HepG2 (cell line): ENCODE data around the gene TBX6. TPM values are rescaled to one million over a fixed set of nuclear protein-coding genes. Genes with fewer than 3 reads are reported as not detected.

ENCODE experiments used
- ELF1 ChIP-seq: sonication (generic); formaldehyde crosslinking; IDR thresholded peaks from 2 replicates; pipeline ENCODE4 v1.4.0; 2020; ENCODE audit warnings: missing genetic modification reagents
- HNRNPK ChIP-seq: fragments of 200-400 bp; formaldehyde crosslinking; IDR thresholded peaks from 2 replicates; pipeline ENCODE4 v1.6.1; 2018; ENCODE audit warnings: low read length, low read depth, moderate library complexity, mild to moderate bottlenecking; ENCODE audit not compliant: poor library complexity, severe bottlenecking
- JUND ChIP-seq: sonication (generic); formaldehyde crosslinking; IDR thresholded peaks from 2 replicates; pipeline ENCODE4 v1.8.0; 2022; ENCODE audit warnings: mild to moderate bottlenecking, missing genetic modification reagents
- KLF12 ChIP-seq: sonication (generic); formaldehyde crosslinking; IDR thresholded peaks from 2 replicates; pipeline ENCODE4 v1.4.0; 2020; ENCODE audit warnings: missing genetic modification reagents, borderline replicate concordance
- MED8 ChIP-seq: sonication (generic); formaldehyde crosslinking; IDR thresholded peaks from 2 replicates; pipeline ENCODE4 v1.8.1; 2023; ENCODE audit warnings: mild to moderate bottlenecking, missing genetic modification reagents; ENCODE audit not compliant: insufficient replicate concordance
- NFE2 ChIP-seq: sonication (generic); formaldehyde crosslinking; IDR thresholded peaks from 2 replicates; pipeline ENCODE4 v1.4.0; 2020; ENCODE audit warnings: missing genetic modification reagents
- NFKB2 ChIP-seq: sonication (generic); formaldehyde crosslinking; IDR thresholded peaks from 2 replicates; pipeline ENCODE4 v1.4.0; 2020; ENCODE audit warnings: missing genetic modification reagents, borderline replicate concordance
- PCBP2 ChIP-seq: fragments of 200-400 bp; formaldehyde crosslinking; optimal IDR thresholded peaks from 2 replicates; pipeline ENCODE3; 2018; ENCODE audit warnings: low read length, low read depth; ENCODE audit not compliant: poor library complexity, severe bottlenecking
- POGZ ChIP-seq: sonication (generic); formaldehyde crosslinking; IDR thresholded peaks from 2 replicates; pipeline ENCODE4 v1.4.0; 2020; ENCODE audit warnings: mild to moderate bottlenecking, missing genetic modification reagents
- SALL1 ChIP-seq: sonication (generic); formaldehyde crosslinking; IDR thresholded peaks from 2 replicates; pipeline ENCODE4 v1.8.0; 2022; ENCODE audit warnings: mild to moderate bottlenecking, missing genetic modification reagents
- SOX5 ChIP-seq: IDR thresholded peaks from 2 replicates; pipeline ENCODE4 v1.6.1; 2016; ENCODE audit warnings: borderline replicate concordance
- SPEN ChIP-seq: sonication (generic); formaldehyde crosslinking; IDR thresholded peaks from 2 replicates; pipeline ENCODE4 v1.5.1; 2020; ENCODE audit warnings: low read depth, mild to moderate bottlenecking, missing genetic modification reagents
- TAF15 ChIP-seq: fragments of 200-400 bp; formaldehyde crosslinking; IDR thresholded peaks from one replicate; pipeline ENCODE4 v1.6.1; 2018; ENCODE audit warnings: mild to moderate bottlenecking, low read depth, low read length; ENCODE audit not compliant: poor library complexity, severe bottlenecking
- ZBTB3 ChIP-seq: sonication (generic); formaldehyde crosslinking; IDR thresholded peaks from 2 replicates; pipeline ENCODE4 v1.4.0; 2020; ENCODE audit warnings: low read depth, mild to moderate bottlenecking, moderate library complexity, missing genetic modification reagents, borderline replicate concordance
- ZNF331 ChIP-seq: sonication (generic); formaldehyde crosslinking; IDR thresholded peaks from 2 replicates; pipeline ENCODE4 v1.4.0; 2020; ENCODE audit warnings: missing genetic modification reagents
- ZNF703 ChIP-seq: sonication (generic); formaldehyde crosslinking; IDR thresholded peaks from 2 replicates; pipeline ENCODE4 v1.5.1; 2020; ENCODE audit warnings: missing genetic modification reagents, mild to moderate bottlenecking, moderate library complexity, borderline replicate concordance
- ZNF720 ChIP-seq: sonication (generic); formaldehyde crosslinking; IDR thresholded peaks from 2 replicates; pipeline ENCODE4 v1.4.0; 2020; ENCODE audit warnings: missing genetic modification reagents
- polyA plus RNA-seq, 8 experiments: library from polyadenylated mRNA; depleted of rRNA in 3 of 8; stranded (reverse) in 7 of 8; unstranded in 1 of 8; fragments of >200 nt; fragmentation: Illumina TruSeq in 4 of 8; extraction: Trizol in 4 of 8; gene quantifications; 2 replicates each; pipeline versions ENCODE4 v1.2.1 to v1.2.3, GENCODE V29; 2011 to 2016; ENCODE audit warnings: low read depth in 4 of 8, missing spikeins in 1 of 8, mixed read lengths in 1 of 8; ENCODE audit not compliant: insufficient read depth in 1 of 8
- total RNA-seq, 5 experiments: library from RNA; depleted of rRNA; stranded (reverse); fragments of >200 nt; fragmentation: Illumina TruSeq; extraction: Trizol; gene quantifications; 2 replicates each; pipeline ENCODE4 v1.2.3, GENCODE V29; 2016; ENCODE audit warnings: low read depth in 1 of 5
- TF ChIP-seq, protein P1 (sequence below): sonication (generic); formaldehyde crosslinking; IDR thresholded peaks from 2 replicates; pipeline ENCODE4 v1.9.0; 2022; ENCODE audit warnings: low read depth, missing genetic modification reagents
- TF ChIP-seq, protein P2 (sequence below): sonication (generic); formaldehyde crosslinking; IDR thresholded peaks from 2 replicates; pipeline ENCODE4 v1.8.0; 2022; ENCODE audit warnings: missing genetic modification reagents, mild to moderate bottlenecking, borderline replicate concordance
- TF ChIP-seq, protein P3 (sequence below): sonication (generic); formaldehyde crosslinking; IDR thresholded peaks from 2 replicates; pipeline ENCODE4 v1.4.0; 2020; ENCODE audit warnings: missing genetic modification reagents, borderline replicate concordance
- TF ChIP-seq, protein P4 (sequence below): sonication (generic); formaldehyde crosslinking; IDR thresholded peaks from 2 replicates; pipeline ENCODE4 v1.4.0; 2020; ENCODE audit warnings: missing genetic modification reagents

TBX6 gene
- total and polyA plus RNA-seq, 2 of the 13 experiments (the other 11 are each of a cell fraction or from before 2014, with no cell fraction given), result 0.24 to 0.42 TPM

DNA sequence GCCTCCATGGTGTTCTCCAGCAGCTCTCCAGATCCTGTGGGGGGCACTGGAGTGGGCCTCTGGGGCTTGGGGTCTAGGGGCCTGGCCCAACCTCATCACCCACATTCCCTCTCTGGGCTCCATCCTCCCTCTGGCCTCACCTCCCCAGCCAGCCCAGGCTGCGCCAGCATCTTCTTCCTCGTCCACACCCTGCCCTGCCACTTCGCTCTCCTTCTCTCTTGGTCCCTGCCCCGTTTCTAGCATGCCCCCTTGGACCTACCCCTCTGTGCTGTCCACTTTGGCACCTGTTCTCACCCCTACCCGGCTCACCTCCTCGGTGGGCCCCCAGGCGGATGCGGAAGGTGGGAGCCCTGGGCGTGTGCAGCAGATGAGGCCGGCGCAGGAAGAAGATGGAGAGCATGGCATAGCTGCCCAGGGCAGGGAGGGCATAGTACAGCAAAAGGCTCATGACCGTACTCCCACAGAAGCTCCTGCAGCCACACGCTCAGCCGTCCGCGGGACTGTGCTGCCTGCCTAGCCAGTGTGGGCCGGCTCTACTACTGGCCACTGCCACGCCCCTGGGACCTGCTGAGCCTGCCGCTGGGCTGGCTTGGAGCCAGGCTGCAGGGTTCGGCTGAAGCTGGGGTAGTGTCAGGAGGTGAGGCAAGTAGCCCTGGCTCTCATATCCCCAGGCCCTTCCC, 21.4 kb upstream of the TBX6 start, which contains the start of gene GDPD3 (continued):
- TF ChIP-seq POGZ (no peak), ZNF703 (CRISPR knock-in tag) (no peak), SALL1 (no peak), ELF1 (CRISPR knock-in tag) (0 out of 2 replicates have a peak, but pooled peaks have one; percentile 1), TAF15 (no peak), NFE2 (no peak), MED8 (CRISPR knock-in tag) (no peak), JUND (CRISPR knock-in tag) (no peak), NFKB2 (CRISPR knock-in tag) (no peak), KLF12 (CRISPR knock-in tag) (no peak), ZNF720 (CRISPR knock-in tag) (no peak), HNRNPK (peak; percentile 0), SPEN (CRISPR knock-in tag) (no peak), SOX5 (CRISPR knock-in tag) (no peak), ZBTB3 (CRISPR knock-in tag) (no peak), ZNF331 (CRISPR knock-in tag) (no peak), PCBP2 (no peak)
- TF ChIP-seq, protein P1, sequence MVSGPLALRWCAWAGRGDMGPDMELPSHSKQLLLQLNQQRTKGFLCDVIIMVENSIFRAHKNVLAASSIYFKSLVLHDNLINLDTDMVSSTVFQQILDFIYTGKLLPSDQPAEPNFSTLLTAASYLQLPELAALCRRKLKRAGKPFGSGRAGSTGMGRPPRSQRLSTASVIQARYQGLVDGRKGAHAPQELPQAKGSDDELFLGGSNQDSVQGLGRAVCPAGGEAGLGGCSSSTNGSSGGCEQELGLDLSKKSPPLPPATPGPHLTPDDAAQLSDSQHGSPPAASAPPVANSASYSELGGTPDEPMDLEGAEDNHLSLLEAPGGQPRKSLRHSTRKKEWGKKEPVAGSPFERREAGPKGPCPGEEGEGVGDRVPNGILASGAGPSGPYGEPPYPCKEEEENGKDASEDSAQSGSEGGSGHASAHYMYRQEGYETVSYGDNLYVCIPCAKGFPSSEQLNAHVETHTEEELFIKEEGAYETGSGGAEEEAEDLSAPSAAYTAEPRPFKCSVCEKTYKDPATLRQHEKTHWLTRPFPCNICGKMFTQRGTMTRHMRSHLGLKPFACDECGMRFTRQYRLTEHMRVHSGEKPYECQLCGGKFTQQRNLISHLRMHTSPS (CRISPR knock-in tag), result no peak
- TF ChIP-seq, protein P2, sequence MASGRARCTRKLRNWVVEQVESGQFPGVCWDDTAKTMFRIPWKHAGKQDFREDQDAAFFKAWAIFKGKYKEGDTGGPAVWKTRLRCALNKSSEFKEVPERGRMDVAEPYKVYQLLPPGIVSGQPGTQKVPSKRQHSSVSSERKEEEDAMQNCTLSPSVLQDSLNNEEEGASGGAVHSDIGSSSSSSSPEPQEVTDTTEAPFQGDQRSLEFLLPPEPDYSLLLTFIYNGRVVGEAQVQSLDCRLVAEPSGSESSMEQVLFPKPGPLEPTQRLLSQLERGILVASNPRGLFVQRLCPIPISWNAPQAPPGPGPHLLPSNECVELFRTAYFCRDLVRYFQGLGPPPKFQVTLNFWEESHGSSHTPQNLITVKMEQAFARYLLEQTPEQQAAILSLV, result no peak
- TF ChIP-seq, protein P3, sequence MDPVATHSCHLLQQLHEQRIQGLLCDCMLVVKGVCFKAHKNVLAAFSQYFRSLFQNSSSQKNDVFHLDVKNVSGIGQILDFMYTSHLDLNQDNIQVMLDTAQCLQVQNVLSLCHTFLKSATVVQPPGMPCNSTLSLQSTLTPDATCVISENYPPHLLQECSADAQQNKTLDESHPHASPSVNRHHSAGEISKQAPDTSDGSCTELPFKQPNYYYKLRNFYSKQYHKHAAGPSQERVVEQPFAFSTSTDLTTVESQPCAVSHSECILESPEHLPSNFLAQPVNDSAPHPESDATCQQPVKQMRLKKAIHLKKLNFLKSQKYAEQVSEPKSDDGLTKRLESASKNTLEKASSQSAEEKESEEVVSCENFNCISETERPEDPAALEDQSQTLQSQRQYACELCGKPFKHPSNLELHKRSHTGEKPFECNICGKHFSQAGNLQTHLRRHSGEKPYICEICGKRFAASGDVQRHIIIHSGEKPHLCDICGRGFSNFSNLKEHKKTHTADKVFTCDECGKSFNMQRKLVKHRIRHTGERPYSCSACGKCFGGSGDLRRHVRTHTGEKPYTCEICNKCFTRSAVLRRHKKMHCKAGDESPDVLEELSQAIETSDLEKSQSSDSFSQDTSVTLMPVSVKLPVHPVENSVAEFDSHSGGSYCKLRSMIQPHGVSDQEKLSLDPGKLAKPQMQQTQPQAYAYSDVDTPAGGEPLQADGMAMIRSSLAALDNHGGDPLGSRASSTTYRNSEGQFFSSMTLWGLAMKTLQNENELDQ (CRISPR knock-in tag), result no peak
- TF ChIP-seq, protein P4, sequence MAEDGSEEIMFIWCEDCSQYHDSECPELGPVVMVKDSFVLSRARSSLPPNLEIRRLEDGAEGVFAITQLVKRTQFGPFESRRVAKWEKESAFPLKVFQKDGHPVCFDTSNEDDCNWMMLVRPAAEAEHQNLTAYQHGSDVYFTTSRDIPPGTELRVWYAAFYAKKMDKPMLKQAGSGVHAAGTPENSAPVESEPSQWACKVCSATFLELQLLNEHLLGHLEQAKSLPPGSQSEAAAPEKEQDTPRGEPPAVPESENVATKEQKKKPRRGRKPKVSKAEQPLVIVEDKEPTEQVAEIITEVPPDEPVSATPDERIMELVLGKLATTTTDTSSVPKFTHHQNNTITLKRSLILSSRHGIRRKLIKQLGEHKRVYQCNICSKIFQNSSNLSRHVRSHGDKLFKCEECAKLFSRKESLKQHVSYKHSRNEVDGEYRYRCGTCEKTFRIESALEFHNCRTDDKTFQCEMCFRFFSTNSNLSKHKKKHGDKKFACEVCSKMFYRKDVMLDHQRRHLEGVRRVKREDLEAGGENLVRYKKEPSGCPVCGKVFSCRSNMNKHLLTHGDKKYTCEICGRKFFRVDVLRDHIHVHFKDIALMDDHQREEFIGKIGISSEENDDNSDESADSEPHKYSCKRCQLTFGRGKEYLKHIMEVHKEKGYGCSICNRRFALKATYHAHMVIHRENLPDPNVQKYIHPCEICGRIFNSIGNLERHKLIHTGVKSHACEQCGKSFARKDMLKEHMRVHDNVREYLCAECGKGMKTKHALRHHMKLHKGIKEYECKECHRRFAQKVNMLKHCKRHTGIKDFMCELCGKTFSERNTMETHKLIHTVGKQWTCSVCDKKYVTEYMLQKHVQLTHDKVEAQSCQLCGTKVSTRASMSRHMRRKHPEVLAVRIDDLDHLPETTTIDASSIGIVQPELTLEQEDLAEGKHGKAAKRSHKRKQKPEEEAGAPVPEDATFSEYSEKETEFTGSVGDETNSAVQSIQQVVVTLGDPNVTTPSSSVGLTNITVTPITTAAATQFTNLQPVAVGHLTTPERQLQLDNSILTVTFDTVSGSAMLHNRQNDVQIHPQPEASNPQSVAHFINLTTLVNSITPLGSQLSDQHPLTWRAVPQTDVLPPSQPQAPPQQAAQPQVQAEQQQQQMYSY, result no peak
